GM12878 (cell line): ENCODE results near the gene THTPA. TPM values are rescaled to one million over a fixed set of nuclear protein-coding genes. Genes with fewer than 3 reads are reported as not detected.
A peak's percentile ranks its signal among the peaks of the same experiment; 100 is the strongest.

Experiments used
- ATAC-seq: fragments of 200-7000 bp; cut with Tn5 transposase; 3 replicates; pipeline ENCODE4 v1.9.1; 2020; ENCODE audit warnings: mild to moderate bottlenecking, moderate library complexity
- BruUV-seq: library from RNA; stranded (reverse); fragments of 400-500 nt; replicated peaks from 2 replicates; lab custom pipeline; 2021; lab: Mats Ljungman, UMichigan
- CTCF ChIA-PET: fragments of 300-600 bp; sonication (Branson Sonifier 250); formaldehyde crosslinking; extraction: SDS; loops from one replicate; lab custom pipeline; 2021; ENCODE audit warnings: inconsistent platforms; lab: Yijun Ruan, JAX
- POLR2A ChIA-PET: fragments of 350-600 bp; formaldehyde crosslinking; extraction: SDS; loops from one replicate; lab custom pipeline; 2021; ENCODE audit warnings: inconsistent platforms; lab: Charles Lee
- RAD21 ChIA-PET: fragments of 300-600 bp; sonication (Branson Sonifier 250); formaldehyde crosslinking; loops from one replicate; lab custom pipeline; 2023; ENCODE audit warnings: antibody characterized with exemption; ENCODE audit not compliant: unreplicated experiment; lab: Charles Lee
- SMC1A ChIA-PET: fragments of 300-600 bp; sonication (Branson Sonifier 250); formaldehyde crosslinking; loops from one replicate; lab custom pipeline; 2023; ENCODE audit not compliant: unreplicated experiment, uncharacterized antibody; lab: Charles Lee
- DNase-seq: peaks from one replicate; pipeline ENCODE4 v3.0.0-alpha.2; 2011; ENCODE audit warnings: low read depth, low spot score
- FAIRE-seq: peaks from 3 replicates; lab custom pipeline; 2011; peaks lifted over from hg19 to GRCh38; lab: Jason Lieb, UNC
- H2AFZ ChIP-seq: 2 replicates; pipeline ENCODE4 v1.6.0; 2011; ENCODE audit warnings: low read depth, low read length, control low read depth; ENCODE audit not compliant: control insufficient read depth
- H3K27ac ChIP-seq: 2 replicates; pipeline ENCODE4 v1.5.1; 2011; ENCODE audit warnings: control low read depth; ENCODE audit not compliant: control insufficient read depth, insufficient read depth
- H3K27me3 ChIP-seq, 2 experiments: replicated peaks in 1 of 2; 2 replicates each; pipeline versions ENCODE4 v1.6.0 to v1.6.1; 2011; ENCODE audit warnings: low read length in 1 of 2; ENCODE audit not compliant: control insufficient read depth in 2 of 2, insufficient read depth in 2 of 2
- H3K36me3 ChIP-seq, 2 experiments: 2 replicates each; pipeline ENCODE4 v1.5.1; 2011; ENCODE audit warnings: low read length in 1 of 2; ENCODE audit not compliant: control insufficient read depth in 2 of 2, insufficient read depth in 2 of 2
- H3K4me1 ChIP-seq: 2 replicates; pipeline ENCODE4 v1.6.1; 2011; ENCODE audit warnings: mild to moderate bottlenecking, low read length, moderate library complexity, mixed read lengths; ENCODE audit not compliant: control insufficient read depth, insufficient read depth
- H3K4me2 ChIP-seq: 2 replicates; pipeline ENCODE4 v1.6.0; 2011; ENCODE audit warnings: control low read depth; ENCODE audit not compliant: control insufficient read depth, insufficient read depth
- H3K4me3 ChIP-seq: fragments of 200-600 bp; sonication (generic); 2 replicates; pipeline ENCODE4 v1.5.1; 2016
- H3K79me2 ChIP-seq: 2 replicates; pipeline ENCODE4 v1.6.0; 2011; ENCODE audit warnings: low read length; ENCODE audit not compliant: control insufficient read depth, insufficient read depth
- H3K9ac ChIP-seq: 2 replicates; pipeline ENCODE4 v1.8.0; 2011; ENCODE audit warnings: low read length, control low read depth, mixed read lengths; ENCODE audit not compliant: control insufficient read depth, insufficient read depth
- H3K9me3 ChIP-seq: replicated peaks from 3 replicates; pipeline ENCODE4 v1.5.1; 2011; ENCODE audit warnings: mild to moderate bottlenecking, low read length; ENCODE audit not compliant: control insufficient read depth, insufficient read depth
- H4K20me1 ChIP-seq: 2 replicates; pipeline ENCODE4 v1.6.0; 2011; ENCODE audit not compliant: control insufficient read depth, insufficient read depth
- EED ChIP-seq: sonication (generic); IDR thresholded peaks from 2 replicates; pipeline ENCODE4 v1.6.1; 2016; ENCODE audit warnings: antibody characterized with exemption, low read depth
- EGR1 ChIP-seq, 2 experiments: IDR thresholded peaks; 1 replicate in 1 of 2; 2 replicates in 1 of 2; pipeline ENCODE4 v1.6.1; 2011 to 2012; ENCODE audit warnings: low read depth in 2 of 2, low read length in 2 of 2, borderline replicate concordance in 1 of 2, mild to moderate bottlenecking in 1 of 2, moderate library complexity in 1 of 2
- GATAD2B ChIP-seq: fragments of 450-650 bp; conservative IDR thresholded peaks from 2 replicates; pipeline ENCODE4 v1.6.1; 2017; ENCODE audit warnings: low read depth, mild to moderate bottlenecking, moderate library complexity
- RCOR1 ChIP-seq: conservative IDR thresholded peaks from 2 replicates; pipeline ENCODE4 v1.6.1; 2012; ENCODE audit warnings: low read depth, low read length, improper control_type of control experiment
- ZBED1 ChIP-seq: IDR thresholded peaks from 2 replicates; pipeline ENCODE4 v1.6.1; 2016; ENCODE audit warnings: borderline replicate concordance
- ZNF207 ChIP-seq: fragments of 450-650 bp; IDR thresholded peaks from 2 replicates; pipeline ENCODE4 v1.6.1; 2014; ENCODE audit warnings: antibody characterized with exemption, mild to moderate bottlenecking, borderline replicate concordance
- ZNF217 ChIP-seq: fragments of 450-650 bp; IDR thresholded peaks from 2 replicates; pipeline ENCODE4 v1.6.1; 2017; ENCODE audit warnings: antibody characterized with exemption, mild to moderate bottlenecking
- WGBS: methylation state at CpG from one replicate; pipeline ENCODE4 v1.1.6; 2016; ENCODE audit warnings: low lambda C conversion rate; ENCODE audit not compliant: insufficient replicate concordance, insufficient coverage; ENCODE audit errors: missing lambda C conversion rate; 5-methylcytosine and 5-hydroxymethylcytosine counted together
- in situ Hi-C: fragments of 300-500 bp; cut with MboI; formaldehyde crosslinking; loops from 9 replicates; pipeline ENCODE4 v1.14.3; 2018; ENCODE audit warnings: mixed read lengths
- intact Hi-C: fragments of 100-400 bp; cut with micrococcal nuclease; formaldehyde crosslinking; loops from one replicate; pipeline ENCODE4 v1.14.2; 2022; ENCODE audit not compliant: unreplicated experiment
- polyA plus RNA-seq, 11 experiments: library from polyadenylated mRNA; depleted of rRNA in 4 of 11; unstranded in 6 of 11; stranded (reverse) in 5 of 11; fragments of >200 nt; fragmentation: Nextera tagmentation in 4 of 11; fragmentation: Illumina TruSeq in 1 of 11; extraction: Ambion mirVana in 4 of 11; extraction: Trizol in 1 of 11; gene quantifications; 1 replicate in 1 of 11; 2 replicates in 10 of 11; pipeline versions ENCODE4 v1.2.1 to v1.2.3, GENCODE V29; 2011 to 2016; ENCODE audit warnings: inconsistent platforms in 2 of 11, missing spikeins in 2 of 11, low read depth in 1 of 11
- total RNA-seq, 4 experiments: library from RNA; depleted of rRNA in 3 of 4; stranded (reverse); fragments of >200 nt in 3 of 4; fragmentation: Illumina TruSeq in 1 of 4; extraction: Trizol in 1 of 4; gene quantifications; 2 replicates each; pipeline versions ENCODE4 v1.2.1 to v1.2.3, GENCODE V29; 2013 to 2021

THTPA gene
- total and polyA plus RNA-seq, 10 of the 15 experiments (the other 5 are each of a cell fraction or from before 2014, with no cell fraction given): 3.1 to 24.9 (median 12.8) TPM

DNA sequence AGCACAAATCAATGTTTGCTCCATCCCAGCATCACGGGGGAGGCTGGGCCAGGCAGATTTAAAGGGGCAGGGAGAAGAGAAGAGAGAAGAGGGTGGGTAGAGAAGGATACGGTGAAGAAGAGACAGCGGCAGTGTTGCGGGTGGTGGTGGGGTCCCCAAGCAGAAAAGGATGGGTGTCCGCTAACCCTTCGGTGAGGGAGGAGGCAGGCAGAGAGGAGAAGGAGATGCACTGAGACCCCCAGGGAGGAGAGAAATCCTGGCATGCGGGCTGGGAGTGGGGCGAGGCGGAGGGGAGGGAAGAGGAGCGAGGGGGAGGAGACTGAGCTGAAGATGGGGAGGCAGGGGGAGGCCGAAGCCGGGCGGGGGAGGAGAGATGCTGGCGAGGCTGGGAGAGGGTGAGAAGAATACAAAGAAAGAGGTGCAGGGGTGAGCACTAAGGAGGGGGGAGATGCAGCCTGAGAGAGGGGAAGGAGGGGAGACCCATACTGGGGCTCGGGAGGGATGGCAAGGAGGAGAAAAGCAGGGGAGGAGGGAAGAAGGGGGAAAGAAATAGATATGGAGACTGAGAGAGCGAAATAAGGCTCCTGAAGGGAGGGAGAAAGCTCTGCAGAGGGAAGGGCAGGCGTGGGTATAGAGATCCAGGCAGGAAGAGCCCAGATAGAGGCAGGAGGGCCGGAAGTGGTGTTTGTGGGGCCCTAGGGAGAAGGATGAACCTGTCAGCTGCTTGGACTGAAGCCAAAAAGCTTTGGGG is 22.7 kb downstream of the THTPA start, which contains the start of gene JPH4:
TSS of gene JPH4 (minus strand) at position 231 of the 751 bp plus-strand sequence. CDS start 1,337 bp downstream, outside the sequence.
- CTCF ChIA-PET: interaction anchor here (0.6 to 1.4 kb wide), 3 partner anchors 10 to 984 kb away, joined by 3 to 4 read pairs (median 3); no protein-coding TSS in a partner anchor
- no peak for FAIRE-seq
- no peaks in the 10 kb centered on the region for H4K20me1 ChIP-seq
- TF ChIP-seq ZNF217: no peak
- TF ChIP-seq ZNF207: no peak
- TF ChIP-seq GATAD2B: no peak
- TF ChIP-seq EGR1 (IDR thresholded peaks at IDR 0.05; ENCODE audit: borderline replicate concordance in 1 of 2, low read depth in 2 of 2, low read length in 2 of 2): 0 out of 3 replicates have a peak, but pooled peaks of 1 of the 2 experiments have one; percentile 2
- no peak for TF ChIP-seq ZBED1
- no peak for TF ChIP-seq RCOR1
- TF ChIP-seq EED: no peak
- TF ChIP-seq, all 136 proteins: peak for 1
- Histone ChIP-seq H3K9me3 (no peaks in the 10 kb centered on the region), H3K27ac (no peak within 1 kb of the TSS), H3K27me3 (peaks cover 2% of the 10 kb centered on the region in 2 experiments; a peak in 2 of 4 replicates), H3K36me3 (no peaks in the 10 kb centered on the region), H2AFZ (no peak within 1 kb of the TSS; the same call in 1 of the 2 replicates), H3K4me2 (peak within 1 kb of the TSS; percentile 44; the same call in 1 of the 2 replicates), H3K9ac (peak within 1 kb of the TSS; percentile 44), H3K79me2 (no peaks in the 10 kb centered on the region), H3K4me1 (peaks cover 2% of the 10 kb centered on the region; the same call in 1 of the 2 replicates), H3K4me3 (peak within 1 kb of the TSS; percentile 44; the same call in 1 of the 2 replicates)
- RAD21 ChIA-PET: no interaction called here
- DNase-seq: no peak
- POLR2A ChIA-PET: no interaction called here
- in situ Hi-C loops: no loop called here
- intact Hi-C loops: no loop called here
- no TSS peak for BruUV-seq
- 18% methylated on average over 10 of the region's 18 CpGs for WGBS
- SMC1A ChIA-PET: interaction anchor here (0.6 to 2.1 kb wide), 3 partner anchors 10 to 762 kb away, joined by 3 to 9 read pairs (median 3); no protein-coding TSS in a partner anchor
- peak; percentile 27 for ATAC-seq
